CD4-positive, alpha-beta T cell treated with Interleukin-4 for 1 hour (primary cell): ENCODE data around the gene CCSER1.
"Not testable (repeated sequence)": the region's sequence is repeated elsewhere in the genome, so short reads cannot be mapped to it uniquely, and the experiment has no call there.

Source experiments
- DNase-seq, 2 donors: peaks; one replicate each; pipeline ENCODE4 v3.0.0-alpha.2; 2020 to 2022

CCSER1 gene

GRCh38 chr4:91448668-91449330, 1321.6 kb downstream of the CCSER1 start:
- DNase-seq = no peak

- no peak for DNase-seq
Observed at GRCh38 chr4:91454111-91454510, 1326.9 kb downstream of the CCSER1 start.

GRCh38 chr4:91462566-91462965, 1335.4 kb downstream of the CCSER1 start:
- DNase-seq = not testable (repeated sequence)

GRCh38 chr4:91470671-91471070, 1343.5 kb downstream of the CCSER1 start:
- DNase-seq = no peak

- DNase-seq = no peak
Observed at GRCh38 chr4:91471280-91471679, 1344.1 kb downstream of the CCSER1 start.

GRCh38 chr4:91472046-91472445, 1344.9 kb downstream of the CCSER1 start:
- DNase-seq = no peak

- DNase-seq = no peak
Observed at GRCh38 chr4:91485415-91485814, 1358.2 kb downstream of the CCSER1 start.

- no peak for DNase-seq
Observed at GRCh38 chr4:91488946-91489345, 1361.8 kb downstream of the CCSER1 start.

GRCh38 chr4:91497892-91498291, 1370.7 kb downstream of the CCSER1 start:
- DNase-seq = no peak

GRCh38 chr4:91502365-91502764, 1375.2 kb downstream of the CCSER1 start:
- no peak for DNase-seq

- no peak for DNase-seq
Observed at GRCh38 chr4:91513326-91513725, 1386.1 kb downstream of the CCSER1 start.

- DNase-seq = no peak
Observed at GRCh38 chr4:91519155-91519554, 1392.0 kb downstream of the CCSER1 start.

- DNase-seq = no peak
Observed at GRCh38 chr4:91525621-91526020, 1398.4 kb downstream of the CCSER1 start.

- DNase-seq = no peak
Observed at GRCh38 chr4:91527056-91527455, 1399.9 kb downstream of the CCSER1 start.

- DNase-seq = no peak
Observed at GRCh38 chr4:91567594-91567993, 1440.4 kb downstream of the CCSER1 start.

- no peak for DNase-seq
Observed at GRCh38 chr4:91577864-91578263, 1450.7 kb downstream of the CCSER1 start.

GRCh38 chr4:91590260-91590659, 1463.1 kb downstream of the CCSER1 start:
- no peak for DNase-seq

GRCh38 chr4:91592125-91592524, 1464.9 kb downstream of the CCSER1 start:
- DNase-seq = no peak

GRCh38 chr4:91596718-91597117, 1469.5 kb downstream of the CCSER1 start:
- DNase-seq = no peak

GRCh38 chr4:91598696-91599095, 1471.5 kb downstream of the CCSER1 start:
- DNase-seq = no peak

GRCh38 chr4:91600301-91600700, 1473.1 kb downstream of the CCSER1 start:
- DNase-seq = no peak

GRCh38 chr4:91601401-91601800, 1474.2 kb downstream of the CCSER1 start:
- no peak for DNase-seq

- no peak for DNase-seq
Observed at GRCh38 chr4:91611782-91612181, 1484.6 kb downstream of the CCSER1 start.

- DNase-seq = no peak
Observed at GRCh38 chr4:91620952-91621351, 1493.8 kb downstream of the CCSER1 start.

- no peak for DNase-seq
Observed at GRCh38 chr4:91621446-91621845, 1494.3 kb downstream of the CCSER1 start.
